WTC11 (cell line): ENCODE measurements around the gene TKT. TPM values are rescaled to one million over a fixed set of nuclear protein-coding genes. Genes with fewer than 3 reads are reported as not detected.

Experiments
- ATAC-seq: fragments of 200-7000 bp; cut with Tn5 transposase; 2 replicates; pipeline ENCODE4 v1.10.0; 2021; ENCODE audit warnings: mild to moderate bottlenecking, moderate library complexity
- CTCF ChIA-PET: fragments of 300-600 bp; sonication (Branson Sonifier 250); formaldehyde crosslinking; loops from one replicate; lab custom pipeline; 2021; ENCODE audit warnings: antibody characterized with exemption; lab: Charles Lee
- POLR2A ChIA-PET: fragments of 350-600 bp; sonication (Branson Sonifier 250); formaldehyde crosslinking; loops from one replicate; lab custom pipeline; 2021; ENCODE audit warnings: antibody characterized with exemption; lab: Charles Lee
- DNase-seq: peaks from one replicate; pipeline ENCODE4 v3.0.0; 2021; ENCODE audit warnings: low spot score
- H3K27ac Mint-ChIP-seq: 2 replicates; pipeline ENCODE4 v1.8.0; 2021; ENCODE audit warnings: mixed read lengths
- H3K27me3 Mint-ChIP-seq: 2 replicates; pipeline ENCODE4 v1.8.0; 2021; ENCODE audit warnings: low read depth, mild to moderate bottlenecking, moderate library complexity, mixed read lengths
- H3K36me3 Mint-ChIP-seq: 2 replicates; pipeline ENCODE4 v1.8.0; 2021; ENCODE audit warnings: mixed read lengths
- H3K4me1 Mint-ChIP-seq: 2 replicates; pipeline ENCODE4 v1.8.0; 2022; ENCODE audit warnings: mixed read lengths
- H3K4me3 Mint-ChIP-seq: 2 replicates; pipeline ENCODE4 v1.8.0; 2021; ENCODE audit warnings: mild to moderate bottlenecking, moderate library complexity, mixed read lengths
- H3K9me3 Mint-ChIP-seq: 2 replicates; pipeline ENCODE4 v1.8.0; 2021; ENCODE audit warnings: mixed read lengths
- ATF1 ChIP-seq: sonication (generic); formaldehyde crosslinking; IDR thresholded peaks from 2 replicates; pipeline ENCODE4 v1.8.1; 2023; ENCODE audit warnings: mild to moderate bottlenecking, moderate library complexity, missing genetic modification reagents
- CREM ChIP-seq: sonication (generic); formaldehyde crosslinking; IDR thresholded peaks from 2 replicates; pipeline ENCODE4 v1.8.1; 2022; ENCODE audit warnings: mild to moderate bottlenecking, missing genetic modification reagents, moderate library complexity
- CTCF ChIP-seq: fragments of 200-600 bp; IDR thresholded peaks from 2 replicates; pipeline ENCODE4 v1.8.0; 2022; ENCODE audit warnings: antibody characterized with exemption
- NFE2L1 ChIP-seq: sonication (generic); formaldehyde crosslinking; IDR thresholded peaks from 2 replicates; pipeline ENCODE4 v1.8.1; 2023; ENCODE audit warnings: missing genetic modification reagents
- NR3C1 ChIP-seq: sonication (generic); formaldehyde crosslinking; conservative IDR thresholded peaks from 2 replicates; pipeline ENCODE4 v1.8.1; 2023; ENCODE audit warnings: low read depth, mild to moderate bottlenecking, missing genetic modification reagents
- SMAD4 ChIP-seq: sonication (generic); formaldehyde crosslinking; IDR thresholded peaks from 2 replicates; pipeline ENCODE4 v1.8.0; 2022; ENCODE audit warnings: mild to moderate bottlenecking, missing genetic modification reagents
- SOX15 ChIP-seq: fragments of 250-450 bp; sonication (Bioruptor Pico); IDR thresholded peaks from 2 replicates; pipeline ENCODE4 v1.9.0; 2021; ENCODE audit warnings: mild to moderate bottlenecking
- TEAD1 ChIP-seq: sonication (generic); formaldehyde crosslinking; IDR thresholded peaks from 2 replicates; pipeline ENCODE4 v1.8.0; 2022; ENCODE audit warnings: mild to moderate bottlenecking, missing genetic modification reagents
- ZNF416 ChIP-seq: fragments of 250-450 bp; sonication (Bioruptor Pico); IDR thresholded peaks from 2 replicates; pipeline ENCODE4 v1.9.0; 2021; ENCODE audit warnings: mild to moderate bottlenecking, inconsistent platforms
- ZNF423 ChIP-seq: fragments of 250-450 bp; sonication (Bioruptor Pico); IDR thresholded peaks from 2 replicates; pipeline ENCODE4 v2.1.2; 2022; ENCODE audit warnings: mild to moderate bottlenecking, moderate library complexity
- total RNA-seq: library from RNA; stranded (reverse); gene quantifications from 3 replicates; pipeline ENCODE4 v1.2.3, GENCODE V29; 2021
- TF ChIP-seq, protein P1 (sequence below): sonication (generic); formaldehyde crosslinking; IDR thresholded peaks from 2 replicates; pipeline ENCODE4 v1.8.1; 2022; ENCODE audit warnings: mild to moderate bottlenecking, missing genetic modification reagents, moderate library complexity, borderline replicate concordance
- TF ChIP-seq, protein P2 (sequence below): fragments of 250-450 bp; sonication (Bioruptor Pico); IDR thresholded peaks from 2 replicates; pipeline ENCODE4 v1.9.0; 2021; ENCODE audit warnings: mild to moderate bottlenecking

The TKT gene
- total RNA-seq, 1 experiment from 2014 or later, result 1,040 TPM

GRCh38 chr3:53236112-53236841 lies 19.5 kb downstream of the TKT start:
- Mint-ChIP-seq H3K27me3 (no peaks in the 10 kb centered on the region), H3K27ac (peak overlapping the region; percentile 65), H3K4me1 (peaks cover 11% of the 10 kb centered on the region), H3K36me3 (peaks cover 88% of the 10 kb centered on the region), H3K9me3 (no peaks in the 10 kb centered on the region), H3K4me3 (no peak overlapping the region)
- ATAC-seq (peak; percentile 10), DNase-seq (no peak)
- TF ChIP-seq ZNF423 (CRISPR knock-in tag), result peak; percentile 72
- no peak for TF ChIP-seq ATF1 (CRISPR knock-in tag)
- ChIA-PET CTCF (interaction anchor here (1.1 kb wide), 1 partner anchor 17 kb away, joined by 5 read pairs; no protein-coding TSS in a partner anchor), POLR2A (interaction anchor here (0.7 to 1.0 kb wide), 2 partner anchors 16 to 18 kb away, joined by 3 read pairs; no protein-coding TSS in a partner anchor)

GRCh38 chr3:53235545-53235944 lies 20.3 kb downstream of the TKT start:
- Mint-ChIP-seq H3K4me1 (peaks cover 11% of the 10 kb centered on the region), H3K27ac (peak overlapping the region; percentile 89), H3K36me3 (peaks cover 85% of the 10 kb centered on the region), H3K4me3 (no peak overlapping the region), H3K27me3 (no peaks in the 10 kb centered on the region), H3K9me3 (no peaks in the 10 kb centered on the region)
- DNase-seq, result no peak
- ATAC-seq, result no peak
- ChIA-PET POLR2A (interaction anchor here (0.7 to 1.0 kb wide), 2 partner anchors 17 to 18 kb away, joined by 3 read pairs; no protein-coding TSS in a partner anchor), CTCF (interaction anchor here (1.1 to 1.2 kb wide), 2 partner anchors 11 to 37 kb away, joined by 3 read pairs; no protein-coding TSS in a partner anchor)
- no peak for TF ChIP-seq ZNF416

GRCh38 chr3:53234841-53235232 lies 21.0 kb downstream of the TKT start:
- DNase-seq (no peak), ATAC-seq (no peak)
- H3K4me3 Mint-ChIP-seq, result no peak overlapping the region
- TF ChIP-seq CREM (CRISPR knock-in tag), result no peak
- no peak for TF ChIP-seq NR3C1 (CRISPR knock-in tag)
- no peak for TF ChIP-seq SOX15 (CRISPR knock-in tag)
- no peak for TF ChIP-seq TEAD1 (CRISPR knock-in tag)
- no peak for TF ChIP-seq CTCF
- TF ChIP-seq, protein P1, sequence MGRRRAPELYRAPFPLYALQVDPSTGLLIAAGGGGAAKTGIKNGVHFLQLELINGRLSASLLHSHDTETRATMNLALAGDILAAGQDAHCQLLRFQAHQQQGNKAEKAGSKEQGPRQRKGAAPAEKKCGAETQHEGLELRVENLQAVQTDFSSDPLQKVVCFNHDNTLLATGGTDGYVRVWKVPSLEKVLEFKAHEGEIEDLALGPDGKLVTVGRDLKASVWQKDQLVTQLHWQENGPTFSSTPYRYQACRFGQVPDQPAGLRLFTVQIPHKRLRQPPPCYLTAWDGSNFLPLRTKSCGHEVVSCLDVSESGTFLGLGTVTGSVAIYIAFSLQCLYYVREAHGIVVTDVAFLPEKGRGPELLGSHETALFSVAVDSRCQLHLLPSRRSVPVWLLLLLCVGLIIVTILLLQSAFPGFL (CRISPR knock-in tag), result no peak
- no peak for TF ChIP-seq SMAD4
- TF ChIP-seq NFE2L1 (CRISPR knock-in tag), result no peak
- TF ChIP-seq, all 79 proteins: peak for 0
- CTCF ChIA-PET, result interaction anchor here (1.1 to 1.2 kb wide), 2 partner anchors 12 to 36 kb away, joined by 3 read pairs; no protein-coding TSS in a partner anchor
- no peak overlapping the region for H3K27ac Mint-ChIP-seq
- peaks cover 85% of the 10 kb centered on the region for H3K36me3 Mint-ChIP-seq
- H3K27me3 Mint-ChIP-seq, result no peaks in the 10 kb centered on the region
- POLR2A ChIA-PET, result interaction anchor here (1.0 kb wide), 1 partner anchor 19 kb away, joined by 3 read pairs; no protein-coding TSS in a partner anchor
- H3K4me1 Mint-ChIP-seq, result peaks cover 9% of the 10 kb centered on the region
- H3K9me3 Mint-ChIP-seq, result no peaks in the 10 kb centered on the region

- ATAC-seq, result no peak
- Mint-ChIP-seq H3K4me1 (peaks cover 6% of the 10 kb centered on the region), H3K4me3 (no peak overlapping the region), H3K27ac (peak overlapping the region; percentile 79), H3K27me3 (no peaks in the 10 kb centered on the region), H3K9me3 (no peaks in the 10 kb centered on the region), H3K36me3 (peaks cover 85% of the 10 kb centered on the region)
- CTCF ChIA-PET, result interaction anchor here (0.6 to 1.8 kb wide), 6 partner anchors 12 to 124 kb away, joined by 3 to 7 read pairs (median 3); no protein-coding TSS in a partner anchor
- POLR2A ChIA-PET, result no interaction called here
- TF ChIP-seq, protein P2, sequence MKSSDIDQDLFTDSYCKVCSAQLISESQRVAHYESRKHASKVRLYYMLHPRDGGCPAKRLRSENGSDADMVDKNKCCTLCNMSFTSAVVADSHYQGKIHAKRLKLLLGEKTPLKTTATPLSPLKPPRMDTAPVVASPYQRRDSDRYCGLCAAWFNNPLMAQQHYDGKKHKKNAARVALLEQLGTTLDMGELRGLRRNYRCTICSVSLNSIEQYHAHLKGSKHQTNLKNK (CRISPR knock-in tag), result peak; percentile 19; the same call in 1 of the 2 replicates
- TF ChIP-seq TEAD1 (CRISPR knock-in tag), result no peak
- no peak for DNase-seq
Measured at GRCh38 chr3:53234130-53234840, 21.5 kb downstream of the TKT start.
